ENCODE measurements around the gene SLC16A10.

DNA sequence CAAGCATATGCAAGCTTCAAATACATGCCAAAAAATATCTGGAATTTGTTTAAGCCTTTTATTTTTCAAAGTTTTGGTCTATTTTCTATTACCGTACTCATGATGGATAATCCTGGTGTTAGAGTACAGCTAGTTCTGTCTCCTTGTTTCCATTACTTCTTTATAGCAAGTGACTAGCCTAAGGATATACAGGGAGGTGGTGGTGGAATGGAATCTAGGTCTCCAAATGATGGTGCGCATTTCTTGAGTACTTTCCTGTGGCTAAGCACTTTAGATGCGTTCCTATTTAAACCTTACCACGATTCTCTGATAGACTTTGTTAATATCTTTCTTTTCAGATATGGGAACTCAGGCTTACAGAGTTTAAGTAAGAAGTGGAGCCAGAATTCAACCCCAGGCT is 3.5 kb downstream of the SLC16A10 start:
- TF ChIP-seq CTCF (IDR thresholded peaks at IDR 0.05) (no peak), POLR2A (IDR thresholded peaks at IDR 0.05) (no peak)

Data from thyroid gland (tissue), 4 donors.